Esophagus muscularis mucosa (tissue), 4 donors: Measurements from ENCODE around the gene CXXC5. TPM values are rescaled to one million over a fixed set of nuclear protein-coding genes. Genes with fewer than 3 reads are reported as not detected.

Experiments used
- DNase-seq: peaks from one replicate; pipeline ENCODE4 v3.0.0-alpha.2; 2017; ENCODE audit errors: extremely low spot score
- H3K27ac ChIP-seq, 4 donors: fragments of 200-600 bp; sonication (generic); replicated peaks in 1 of 4; 1 replicate in 3 of 4; 2 replicates in 1 of 4; pipeline ENCODE4 v1.5.1; 2016 to 2019; ENCODE audit warnings: mild to moderate bottlenecking in 1 of 4
- H3K27me3 ChIP-seq, 4 donors: fragments of 200-600 bp; sonication (generic); one replicate each; pipeline versions ENCODE4 v1.5.1 to v1.6.0; 2016 to 2019
- H3K36me3 ChIP-seq, 4 donors: fragments of 200-600 bp; sonication (generic); one replicate each; pipeline ENCODE4 v1.5.1; 2016 to 2019
- H3K4me1 ChIP-seq, 4 donors: fragments of 200-600 bp; sonication (generic); one replicate each; pipeline ENCODE4 v1.5.1; 2016 to 2019
- H3K4me3 ChIP-seq, 4 donors: fragments of 200-600 bp; sonication (generic); 1 replicate in 2 of 4; 2 replicates in 2 of 4; pipeline ENCODE4 v1.5.1; 2016 to 2019; ENCODE audit warnings: mild to moderate bottlenecking in 4 of 4, moderate library complexity in 1 of 4
- H3K9me3 ChIP-seq, 4 donors: fragments of 200-600 bp; sonication (generic); 1 replicate in 3 of 4; 2 replicates in 1 of 4; pipeline ENCODE4 v1.5.1; 2016 to 2019
- EP300 ChIP-seq: sonication (generic); formaldehyde crosslinking; IDR thresholded peaks from one replicate; pipeline ENCODE4 v1.6.1; 2017; ENCODE audit warnings: antibody characterized with exemption
- POLR2A ChIP-seq: fragments of 450-650 bp; IDR thresholded peaks from one replicate; pipeline ENCODE4 v1.6.1; 2017; ENCODE audit warnings: antibody characterized with exemption, moderate library complexity, mild to moderate bottlenecking, low read depth
- POLR2AphosphoS5 ChIP-seq, 2 donors: sonication (generic); formaldehyde crosslinking; IDR thresholded peaks; one replicate each; pipeline ENCODE4 v1.6.1; 2017; ENCODE audit warnings: antibody characterized with exemption in 2 of 2
- WGBS: methylation state at CpG from one replicate; pipeline ENCODE4 v1.1.5; 2018; 5-methylcytosine and 5-hydroxymethylcytosine counted together
- intact Hi-C: fragments of 100-400 bp; cut with DNase I; formaldehyde crosslinking; loops from one replicate; pipeline ENCODE4 v1.15.1; 2023
- total RNA-seq, 4 donors: library from RNA; depleted of rRNA; stranded (reverse); fragments of >200 nt; gene quantifications; one replicate each; pipeline versions ENCODE4 v1.1.0 to v1.2.1, GENCODE V29; 2016
- TF ChIP-seq, protein P1 (sequence below), 3 experiments: fragments of 200-600 bp in 2 of 3; fragments of 450-650 bp in 1 of 3; sonication (generic) in 2 of 3; IDR thresholded peaks; one replicate each; pipeline ENCODE4 v1.5.1; 2017 to 2019; ENCODE audit warnings: antibody characterized with exemption in 3 of 3, mild to moderate bottlenecking in 2 of 3, moderate library complexity in 1 of 3

The CXXC5 gene
- total RNA-seq, 4 donors from 2014 or later = 22.0 to 32.4 (median 27.8) TPM

DNA sequence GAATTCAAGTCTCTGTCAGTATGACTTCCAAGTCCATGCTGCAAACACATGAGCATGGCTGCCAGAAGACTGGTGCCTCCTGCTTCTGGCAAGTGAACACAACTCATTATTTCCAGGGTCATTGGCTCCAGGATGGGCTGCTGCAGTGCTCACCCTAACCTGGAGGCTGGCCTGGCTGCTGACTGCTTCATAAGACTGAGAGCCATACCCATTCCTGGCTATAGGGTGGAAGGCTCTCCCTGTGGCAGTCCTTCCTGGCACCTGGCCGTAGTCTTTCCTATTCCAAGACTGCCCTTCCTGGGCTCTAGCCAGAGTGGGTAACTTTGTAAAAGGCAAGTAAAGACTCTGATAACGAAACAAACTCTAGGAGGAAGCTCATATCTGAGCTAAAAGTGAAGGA lies 51.2 kb downstream of the CXXC5 start:
- WGBS = 92% methylated on average over 2 of the region's 2 CpGs
- H3K36me3 ChIP-seq = no peaks in the 10 kb centered on the region
- intact Hi-C loops = loop anchor here (5.0 kb wide), 1 partner anchor 68 kb away; no protein-coding TSS in a partner anchor
- peak overlapping the region; percentile 87 to 91 (median 90) for H3K27ac ChIP-seq
- H3K4me3 ChIP-seq = no peak overlapping the region
- H3K9me3 ChIP-seq = no peaks in the 10 kb centered on the region
- H3K4me1 ChIP-seq = peaks cover 32 to 43% (median 39%) of the 10 kb centered on the region in 4 donors
- DNase-seq = no peak
- H3K27me3 ChIP-seq = no peaks in the 10 kb centered on the region
- TF ChIP-seq, protein P1, sequence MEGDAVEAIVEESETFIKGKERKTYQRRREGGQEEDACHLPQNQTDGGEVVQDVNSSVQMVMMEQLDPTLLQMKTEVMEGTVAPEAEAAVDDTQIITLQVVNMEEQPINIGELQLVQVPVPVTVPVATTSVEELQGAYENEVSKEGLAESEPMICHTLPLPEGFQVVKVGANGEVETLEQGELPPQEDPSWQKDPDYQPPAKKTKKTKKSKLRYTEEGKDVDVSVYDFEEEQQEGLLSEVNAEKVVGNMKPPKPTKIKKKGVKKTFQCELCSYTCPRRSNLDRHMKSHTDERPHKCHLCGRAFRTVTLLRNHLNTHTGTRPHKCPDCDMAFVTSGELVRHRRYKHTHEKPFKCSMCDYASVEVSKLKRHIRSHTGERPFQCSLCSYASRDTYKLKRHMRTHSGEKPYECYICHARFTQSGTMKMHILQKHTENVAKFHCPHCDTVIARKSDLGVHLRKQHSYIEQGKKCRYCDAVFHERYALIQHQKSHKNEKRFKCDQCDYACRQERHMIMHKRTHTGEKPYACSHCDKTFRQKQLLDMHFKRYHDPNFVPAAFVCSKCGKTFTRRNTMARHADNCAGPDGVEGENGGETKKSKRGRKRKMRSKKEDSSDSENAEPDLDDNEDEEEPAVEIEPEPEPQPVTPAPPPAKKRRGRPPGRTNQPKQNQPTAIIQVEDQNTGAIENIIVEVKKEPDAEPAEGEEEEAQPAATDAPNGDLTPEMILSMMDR (IDR thresholded peaks at IDR 0.05) = no peak
- TF ChIP-seq EP300 (no peak), POLR2A (no peak)

DNA sequence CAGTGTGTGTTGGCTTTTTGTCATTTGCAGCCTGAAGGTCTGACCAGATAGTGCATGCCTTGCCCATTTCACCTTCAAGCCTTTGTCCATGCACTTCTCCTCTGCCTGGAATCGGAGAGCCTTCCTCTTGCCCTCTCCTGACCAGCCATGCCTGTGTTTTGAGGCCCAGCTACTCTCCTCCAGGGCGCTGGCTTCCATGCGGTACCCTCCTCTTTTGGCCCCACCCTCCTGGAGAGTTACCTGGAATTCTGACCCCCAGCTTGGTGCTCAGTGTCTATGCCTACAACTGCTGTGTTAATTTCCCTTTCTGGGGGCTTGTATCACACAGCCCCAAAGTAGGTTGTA lies 52.5 kb downstream of the CXXC5 start:
- no peak overlapping the region for H3K4me3 ChIP-seq
- intact Hi-C loops = no loop called here
- TF ChIP-seq EP300 (no peak), POLR2AphosphoS5 (IDR thresholded peaks at IDR 0.05) (no peak), POLR2A (no peak)
- TF ChIP-seq, protein P1 (IDR thresholded peaks at IDR 0.05) = no peak
- H3K27ac ChIP-seq = no peak overlapping the region
- H3K9me3 ChIP-seq = no peaks in the 10 kb centered on the region
- WGBS = 93% methylated on average over 3 of the region's 3 CpGs
- H3K27me3 ChIP-seq = no peaks in the 10 kb centered on the region
- peaks cover 32 to 43% (median 39%) of the 10 kb centered on the region in 4 donors for H3K4me1 ChIP-seq
- H3K36me3 ChIP-seq = no peaks in the 10 kb centered on the region
- no peak for DNase-seq

DNA sequence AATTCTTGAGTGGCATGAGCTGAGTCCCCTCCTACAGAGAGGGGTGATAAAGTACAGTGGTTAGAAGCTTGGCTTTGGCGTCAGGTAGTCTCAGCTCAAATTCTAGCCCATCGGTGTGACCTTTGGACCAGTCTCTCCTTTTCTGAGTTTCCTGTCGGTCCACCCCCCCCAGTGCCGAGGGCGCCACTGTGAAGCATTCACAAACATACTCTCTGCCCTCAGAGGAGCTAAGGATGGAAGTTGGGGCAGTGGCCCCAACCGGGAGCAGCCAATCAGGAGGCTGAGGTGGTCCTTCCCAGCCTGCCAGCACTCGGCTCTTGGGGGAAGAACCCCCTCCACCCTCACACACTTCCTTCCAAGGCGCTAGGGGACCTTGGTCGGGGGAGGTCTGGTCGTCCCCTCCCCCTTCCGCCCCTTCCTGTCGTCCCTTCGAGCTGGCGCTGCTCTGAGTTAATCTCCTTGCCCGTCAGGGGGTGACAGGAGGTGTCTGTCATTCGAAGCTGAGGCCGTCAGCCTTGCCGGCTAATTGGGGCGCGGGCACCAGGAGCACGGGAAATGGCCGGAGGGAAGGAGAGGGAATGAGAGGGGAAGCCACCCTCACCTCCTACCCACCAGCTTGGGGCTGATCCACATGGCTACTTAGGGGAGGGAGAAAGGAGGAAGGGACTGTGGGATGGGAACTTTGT lies 53.0 kb downstream of the CXXC5 start:
- DNase-seq = no peak
- intact Hi-C loops = no loop called here
- 42% methylated on average over 18 of the region's 22 CpGs for WGBS

DNA sequence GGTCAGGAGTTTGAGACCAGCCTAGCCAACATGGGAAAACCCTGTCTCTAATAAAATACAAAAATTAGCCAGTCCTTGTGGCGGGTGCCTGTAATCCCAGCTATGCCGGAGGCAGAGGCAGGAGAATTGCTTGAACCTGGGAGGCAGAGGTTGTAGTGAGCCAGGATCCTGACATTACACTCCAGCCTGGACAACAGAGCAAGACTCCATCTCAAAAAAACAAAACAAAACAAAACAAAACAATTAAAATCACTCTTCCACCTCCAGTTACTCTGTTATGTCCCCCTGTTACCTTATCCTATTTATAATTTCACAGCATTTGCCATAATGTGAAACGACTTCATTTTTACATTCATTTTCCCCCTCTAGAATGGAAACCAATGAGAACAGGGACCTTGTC lies 54.4 kb downstream of the CXXC5 start:
- H3K9me3 ChIP-seq = no peaks in the 10 kb centered on the region
- H3K27me3 ChIP-seq = no peaks in the 10 kb centered on the region
- intact Hi-C loops = no loop called here
- WGBS = 93% methylated on average over 3 of the region's 3 CpGs
- DNase-seq = no peak
- H3K36me3 ChIP-seq = no peaks in the 10 kb centered on the region
- H3K27ac ChIP-seq = no peak overlapping the region
- H3K4me3 ChIP-seq = no peak overlapping the region
- TF ChIP-seq EP300 = no peak
- no peak for TF ChIP-seq POLR2AphosphoS5 (IDR thresholded peaks at IDR 0.05)
- TF ChIP-seq POLR2A = no peak
- TF ChIP-seq, protein P1 (IDR thresholded peaks at IDR 0.05) = no peak
- H3K4me1 ChIP-seq = peaks cover 19 to 29% (median 24%) of the 10 kb centered on the region in 4 donors

More for the DNA sequence above, 53.0 kb downstream of the CXXC5 start:
- Histone ChIP-seq H3K27me3 (no peaks in the 10 kb centered on the region), H3K36me3 (no peaks in the 10 kb centered on the region), H3K4me3 (no peak overlapping the region), H3K27ac (no peak overlapping the region), H3K9me3 (no peaks in the 10 kb centered on the region), H3K4me1 (peaks cover 30 to 43% (median 38%) of the 10 kb centered on the region in 4 donors)
- TF ChIP-seq POLR2A (no peak), EP300 (no peak), POLR2AphosphoS5 (IDR thresholded peaks at IDR 0.05) (no peak)
- TF ChIP-seq, protein P1 (IDR thresholded peaks at IDR 0.05) = no peak

DNA sequence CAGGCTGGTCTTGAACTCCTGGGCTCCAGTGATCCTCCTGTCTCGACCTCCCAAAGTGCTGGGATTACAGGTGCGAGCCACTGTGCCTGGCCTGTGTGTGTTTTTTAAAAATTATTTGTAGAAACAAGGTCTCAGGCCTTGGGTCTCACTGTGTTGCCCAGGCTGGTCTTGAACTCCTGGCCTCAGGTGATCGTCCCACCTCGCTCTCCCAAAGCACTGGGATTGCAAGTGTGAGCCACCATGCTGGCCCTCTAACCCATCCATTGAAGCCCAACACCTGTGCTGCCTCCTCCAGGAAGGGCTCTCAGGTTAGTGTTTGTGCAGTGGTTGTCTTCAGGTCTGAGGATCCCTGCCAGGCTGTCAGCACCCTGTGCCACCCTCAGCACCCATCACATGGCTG lies 56.6 kb downstream of the CXXC5 start:
- no peak for DNase-seq
- Histone ChIP-seq H3K36me3 (no peaks in the 10 kb centered on the region), H3K4me3 (no peak overlapping the region), H3K9me3 (no peaks in the 10 kb centered on the region), H3K4me1 (peaks cover 16 to 24% (median 20%) of the 10 kb centered on the region in 4 donors), H3K27me3 (peaks cover 0 to 3% (median 0%) of the 10 kb centered on the region in 4 donors), H3K27ac (no peak overlapping the region)
- WGBS = 99% methylated on average over 4 of the region's 4 CpGs
- intact Hi-C loops = no loop called here
- TF ChIP-seq EP300 (no peak), POLR2A (no peak), POLR2AphosphoS5 (IDR thresholded peaks at IDR 0.05) (no peak)
- TF ChIP-seq, protein P1 (IDR thresholded peaks at IDR 0.05) = no peak
